Activated T-helper 17 cell treated with anti-CD3 and anti-CD28 coated beads, Interleukin-2, amount 50 U/mL, for 72 hours (primary cell): ENCODE measurements around the gene PHACTR4. TPM values are rescaled to one million over a fixed set of nuclear protein-coding genes. Genes with fewer than 3 reads are reported as not detected.
"Not testable (repeated sequence)": the region's sequence is repeated elsewhere in the genome, so short reads cannot be mapped to it uniquely, and the experiment has no call there.

Source experiments
- ATAC-seq: fragments of 150-1000 bp; cut with Tn5 transposase; replicated peaks from 2 replicates; pipeline ENCODE4 v1.10.0; 2021; ENCODE audit warnings: mild to moderate bottlenecking, moderate library complexity
- H3K27ac Mint-ChIP-seq: one replicate; pipeline ENCODE4 v1.8.0; 2022; ENCODE audit warnings: mixed read lengths
- H3K27me3 Mint-ChIP-seq: one replicate; pipeline ENCODE4 v1.8.0; 2022; ENCODE audit warnings: mixed read lengths
- H3K36me3 Mint-ChIP-seq: one replicate; pipeline ENCODE4 v1.8.0; 2022; ENCODE audit warnings: low read depth, mild to moderate bottlenecking, mixed read lengths
- H3K4me1 Mint-ChIP-seq: one replicate; pipeline ENCODE4 v1.8.0; 2022; ENCODE audit warnings: mixed read lengths
- H3K4me3 Mint-ChIP-seq: one replicate; pipeline ENCODE4 v1.8.0; 2022; ENCODE audit warnings: mild to moderate bottlenecking, mixed read lengths
- H3K9me3 Mint-ChIP-seq: one replicate; pipeline ENCODE4 v1.8.0; 2022; ENCODE audit warnings: mixed read lengths
- total RNA-seq, 2 donors: library from RNA; stranded (reverse); gene quantifications; one replicate each; pipeline ENCODE4 v1.2.3, GENCODE V29; 2022

The PHACTR4 gene
- total RNA-seq, 2 donors from 2014 or later, result 25.6 to 29.3 TPM

DNA sequence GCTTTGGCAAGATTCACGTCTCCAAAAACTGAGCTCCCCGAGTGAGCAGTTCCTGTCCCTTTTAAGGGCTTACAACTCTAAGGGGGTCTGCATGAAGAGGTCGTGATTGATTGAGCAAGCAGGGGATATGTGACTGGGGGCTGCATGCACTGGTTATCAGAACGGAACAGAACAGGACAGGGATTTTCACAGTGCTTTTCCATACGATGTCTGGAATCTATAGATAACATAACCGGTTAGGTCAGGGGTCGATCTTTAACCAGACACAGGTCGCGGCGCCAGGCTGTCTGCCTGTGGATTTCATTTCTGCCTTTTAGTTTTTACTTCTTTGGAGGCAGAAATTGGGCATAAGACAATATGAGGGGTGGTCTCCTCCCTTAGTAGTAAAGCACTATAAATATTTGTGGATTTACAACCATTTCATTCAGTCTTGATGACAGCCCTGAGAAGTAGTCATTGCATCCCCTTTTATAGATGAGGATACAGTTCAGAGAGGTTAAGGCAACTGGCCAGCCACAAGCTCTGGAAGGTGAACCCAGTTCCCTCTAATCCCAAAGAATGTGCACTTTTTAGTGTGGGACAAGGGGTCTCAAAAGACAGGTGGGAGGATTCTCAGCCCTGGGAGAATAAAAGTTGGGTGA is 155.6 kb downstream of the PHACTR4 start:
- H3K4me3 Mint-ChIP-seq, ATAC-seq, H3K9me3 Mint-ChIP-seq, H3K4me1 Mint-ChIP-seq, H3K27me3 Mint-ChIP-seq, H3K27ac Mint-ChIP-seq: not testable (repeated sequence)
- H3K36me3 Mint-ChIP-seq, result peaks cover 44% of the 10 kb centered on the region

- peaks cover 5% of the 10 kb centered on the region for H3K4me1 Mint-ChIP-seq
- no peak for ATAC-seq
- H3K27ac Mint-ChIP-seq, result no peak overlapping the region
- peaks cover 52% of the 10 kb centered on the region for H3K36me3 Mint-ChIP-seq
- H3K27me3 Mint-ChIP-seq, result no peaks in the 10 kb centered on the region
- no peak overlapping the region for H3K4me3 Mint-ChIP-seq
- no peaks in the 10 kb centered on the region for H3K9me3 Mint-ChIP-seq
These were observed 157.3 kb downstream of the PHACTR4 start for GRCh38 chr1:28526886-28527285.

- Mint-ChIP-seq H3K9me3 (no peaks in the 10 kb centered on the region), H3K27ac (no peak overlapping the region), H3K4me1 (no peaks in the 10 kb centered on the region), H3K4me3 (no peak overlapping the region), H3K27me3 (no peaks in the 10 kb centered on the region), H3K36me3 (peaks cover 55% of the 10 kb centered on the region)
- no peak for ATAC-seq
These were observed 160.9 kb downstream of the PHACTR4 start for GRCh38 chr1:28530456-28530855.

DNA sequence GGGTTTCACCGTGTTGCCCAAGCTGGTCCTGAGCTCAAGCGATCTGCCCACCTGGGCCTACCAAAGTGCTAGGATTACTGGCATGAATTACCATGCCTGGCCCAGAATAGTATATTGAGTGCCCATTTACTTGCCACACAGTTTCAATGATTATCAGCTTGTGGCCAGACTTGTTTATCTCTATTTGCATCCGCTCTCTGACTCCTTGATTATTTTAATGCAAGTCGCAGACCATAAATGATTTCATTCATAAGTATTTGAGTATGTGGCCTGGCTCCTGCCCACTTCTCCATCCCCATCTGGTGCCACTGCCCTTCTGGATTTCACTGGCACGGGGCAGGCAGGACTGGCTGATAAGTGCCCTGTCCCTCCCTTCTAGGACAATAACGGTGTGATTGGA is 165.1 kb downstream of the PHACTR4 start:
- H3K27me3 Mint-ChIP-seq, result no peaks in the 10 kb centered on the region
- no peak overlapping the region for H3K4me3 Mint-ChIP-seq
- no peaks in the 10 kb centered on the region for H3K4me1 Mint-ChIP-seq
- peaks cover 81% of the 10 kb centered on the region for H3K36me3 Mint-ChIP-seq
- no peak for ATAC-seq
- H3K9me3 Mint-ChIP-seq, result no peaks in the 10 kb centered on the region
- H3K27ac Mint-ChIP-seq, result no peak overlapping the region

DNA sequence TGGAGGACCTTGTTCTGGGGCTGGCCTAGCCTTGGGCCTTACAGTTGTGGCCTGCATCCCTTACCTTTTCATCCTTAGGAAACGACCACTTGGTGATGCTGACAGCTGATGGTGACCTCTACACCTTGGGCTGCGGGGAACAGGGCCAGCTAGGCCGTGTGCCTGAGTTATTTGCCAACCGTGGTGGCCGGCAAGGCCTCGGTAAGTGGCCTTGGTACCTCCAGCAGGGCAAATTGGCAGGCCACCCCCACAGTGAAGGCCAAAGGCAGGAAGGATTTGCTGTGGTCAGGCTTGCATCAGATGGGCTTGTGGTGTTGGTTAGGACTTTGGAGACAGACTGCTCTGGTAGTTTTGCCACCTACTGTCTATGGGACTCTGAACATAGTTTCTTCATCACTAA is 165.6 kb downstream of the PHACTR4 start:
- Mint-ChIP-seq H3K4me1 (no peaks in the 10 kb centered on the region), H3K9me3 (no peaks in the 10 kb centered on the region), H3K36me3 (peaks cover 76% of the 10 kb centered on the region), H3K27ac (no peak overlapping the region), H3K4me3 (no peak overlapping the region), H3K27me3 (no peaks in the 10 kb centered on the region)
- ATAC-seq, result no peak

GRCh38 chr1:28537457-28538199 is 168.1 kb downstream of the PHACTR4 start:
- no peaks in the 10 kb centered on the region for H3K27me3 Mint-ChIP-seq
- no peaks in the 10 kb centered on the region for H3K4me1 Mint-ChIP-seq
- no peak for ATAC-seq
- H3K36me3 Mint-ChIP-seq, result peaks cover 57% of the 10 kb centered on the region
- no peak overlapping the region for H3K4me3 Mint-ChIP-seq
- no peak overlapping the region for H3K27ac Mint-ChIP-seq
- H3K9me3 Mint-ChIP-seq, result no peaks in the 10 kb centered on the region

DNA sequence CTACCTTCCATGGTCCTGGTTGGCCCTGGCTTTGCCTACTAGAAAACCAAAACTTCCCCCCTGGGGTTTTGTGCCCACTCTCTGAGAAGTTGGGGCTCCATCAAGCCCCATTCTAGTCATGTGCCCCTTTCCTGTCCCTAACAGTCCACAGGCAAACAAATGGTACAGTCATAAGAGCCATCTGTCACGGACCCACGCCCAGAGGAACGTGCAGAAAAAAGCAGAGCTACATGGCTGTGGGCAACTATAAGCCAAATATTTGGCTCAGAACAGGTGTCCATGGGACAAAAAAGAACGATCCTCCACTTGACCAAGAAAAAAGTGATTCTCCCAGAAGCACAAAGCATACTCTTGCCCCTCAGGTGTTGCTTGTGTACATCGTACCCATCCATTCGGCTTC is 168.7 kb downstream of the PHACTR4 start:
- peaks cover 54% of the 10 kb centered on the region for H3K36me3 Mint-ChIP-seq
- no peaks in the 10 kb centered on the region for H3K27me3 Mint-ChIP-seq
- H3K4me1 Mint-ChIP-seq, result no peaks in the 10 kb centered on the region
- H3K27ac Mint-ChIP-seq, result no peak overlapping the region
- no peak for ATAC-seq
- no peaks in the 10 kb centered on the region for H3K9me3 Mint-ChIP-seq
- no peak overlapping the region for H3K4me3 Mint-ChIP-seq

DNA sequence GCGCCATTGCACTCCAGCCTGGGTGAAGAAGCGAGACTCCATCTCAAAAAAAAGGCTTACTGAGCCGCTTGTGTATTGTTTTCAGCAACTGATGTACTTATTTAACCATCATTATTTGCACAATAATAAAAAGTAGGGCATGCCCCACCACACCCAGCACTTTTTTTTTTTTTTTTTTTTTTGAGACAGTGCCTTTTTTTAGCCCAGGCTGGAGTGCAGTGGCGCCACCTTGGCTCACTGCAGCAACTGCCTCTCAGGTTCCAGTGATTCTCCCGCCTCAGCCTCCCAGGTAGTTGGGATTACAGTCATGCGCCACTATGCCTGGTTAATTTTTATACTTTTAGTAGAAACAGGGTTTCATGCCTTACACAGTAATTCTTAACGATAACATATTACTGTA is 171.1 kb downstream of the PHACTR4 start:
- H3K27me3 Mint-ChIP-seq, result no peaks in the 10 kb centered on the region
- H3K27ac Mint-ChIP-seq, result no peak overlapping the region
- no peak overlapping the region for H3K4me3 Mint-ChIP-seq
- no peak for ATAC-seq
- H3K9me3 Mint-ChIP-seq, result no peaks in the 10 kb centered on the region
- peaks cover 35% of the 10 kb centered on the region for H3K36me3 Mint-ChIP-seq
- H3K4me1 Mint-ChIP-seq, result no peaks in the 10 kb centered on the region

- not testable (repeated sequence) for H3K4me3 Mint-ChIP-seq, H3K27ac Mint-ChIP-seq, H3K4me1 Mint-ChIP-seq, H3K27me3 Mint-ChIP-seq, ATAC-seq, H3K9me3 Mint-ChIP-seq
- H3K36me3 Mint-ChIP-seq, result peaks cover 27% of the 10 kb centered on the region
These were observed 172.0 kb downstream of the PHACTR4 start for GRCh38 chr1:28541414-28542015.

- no peak for ATAC-seq
- Mint-ChIP-seq H3K9me3 (no peaks in the 10 kb centered on the region), H3K27me3 (no peaks in the 10 kb centered on the region), H3K27ac (no peak overlapping the region), H3K4me3 (no peak overlapping the region), H3K36me3 (no peaks in the 10 kb centered on the region), H3K4me1 (no peaks in the 10 kb centered on the region)
These were observed 175.7 kb downstream of the PHACTR4 start for GRCh38 chr1:28545246-28545628.

DNA sequence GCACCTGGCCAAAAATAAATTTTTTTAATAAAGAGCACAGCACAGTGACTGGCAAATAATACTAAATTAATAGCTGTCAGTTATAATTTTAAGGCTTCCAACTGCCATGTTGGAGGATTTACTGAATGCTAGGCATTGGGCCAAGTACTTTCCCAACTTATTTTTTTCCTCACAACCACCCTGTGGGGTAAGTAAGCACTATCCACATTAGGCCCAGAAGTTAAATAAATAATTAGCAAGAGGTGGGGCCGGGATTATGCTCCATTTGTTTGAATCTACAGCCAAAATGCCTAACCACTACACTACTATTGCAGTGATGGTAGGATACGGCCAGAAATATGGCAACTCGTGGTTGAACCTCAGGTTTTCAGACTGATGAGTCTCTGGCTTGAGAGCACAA is 178.8 kb downstream of the PHACTR4 start:
- Mint-ChIP-seq H3K4me3 (no peak overlapping the region), H3K27me3 (no peaks in the 10 kb centered on the region), H3K36me3 (peaks cover 10% of the 10 kb centered on the region), H3K27ac (no peak overlapping the region), H3K4me1 (no peaks in the 10 kb centered on the region), H3K9me3 (no peaks in the 10 kb centered on the region)
- no peak for ATAC-seq

Other genes with a start within 250 kb of the PHACTR4 start
- gene PTAFR, start 193.1 kb upstream of the PHACTR4 start, total RNA-seq, result under 1 TPM; 0.29 to 0.32 TPM
- gene DNAJC8, start 136.7 kb upstream of the PHACTR4 start, total RNA-seq, result 100 to 1,000 TPM in 1 of 2 donors, 10 to 100 TPM in 1; 66.2 to 102 TPM
- gene ATP5IF1, start 133.6 kb upstream of the PHACTR4 start, total RNA-seq, result 100 to 1,000 TPM; 121 to 143 TPM
- gene SESN2, start 110.2 kb upstream of the PHACTR4 start, total RNA-seq, result 10 to 100 TPM; 11.8 to 14.6 TPM
- 10 to 100 TPM; 19.2 to 20.3 TPM for gene MED18, start 40.7 kb upstream of the PHACTR4 start, total RNA-seq
- 100 to 1,000 TPM in 1 of 2 donors, 10 to 100 TPM in 1; 58.6 to 116 TPM for gene RCC1, start 136.3 kb downstream of the PHACTR4 start, total RNA-seq
- gene TRNAU1AP, start 183.3 kb downstream of the PHACTR4 start, total RNA-seq, result 10 to 100 TPM; 58.9 to 95.8 TPM
- gene RAB42, start 222.5 kb downstream of the PHACTR4 start, total RNA-seq, result not detected